Measurements from ENCODE around the gene TP53.

The TP53 gene

DNA sequence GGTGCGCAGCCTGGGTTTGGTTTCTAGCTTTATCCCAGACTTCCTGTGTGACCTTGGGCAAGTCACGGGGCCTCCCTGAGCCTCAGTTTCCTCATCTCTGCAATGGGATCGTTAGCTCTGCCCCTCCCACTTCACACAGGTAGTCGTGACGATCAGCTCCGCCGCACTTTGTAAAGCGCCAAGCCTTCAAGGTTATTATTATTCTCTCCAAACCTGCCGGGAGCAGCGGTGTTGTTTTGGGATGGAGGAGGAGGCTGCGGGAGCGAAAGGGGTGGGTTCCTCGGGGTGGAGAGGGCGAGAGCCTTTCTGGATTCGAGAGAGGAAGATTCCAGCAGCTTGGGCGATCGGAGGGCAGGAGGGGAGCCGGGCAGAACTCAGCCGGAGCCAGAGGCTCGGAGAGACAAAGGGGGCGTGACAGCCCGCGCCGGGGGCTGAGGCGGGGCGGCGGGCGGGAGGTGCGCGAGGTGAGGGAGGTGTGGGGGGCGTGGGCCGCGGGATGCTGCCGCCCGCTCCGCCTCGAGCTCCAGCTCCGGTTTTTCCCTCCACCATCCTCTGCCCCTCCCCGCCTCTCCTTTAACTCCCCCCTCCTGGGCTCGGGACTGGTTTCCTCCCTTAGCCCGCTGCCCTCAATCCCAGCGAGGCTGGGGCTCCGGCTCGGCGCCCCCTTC is 17.4 kb upstream of the TP53 start, which contains the start of gene EFNB3 (continued):
- no peak for TF ChIP-seq HOXA7 (CRISPR knock-in tag; IDR thresholded peaks at IDR 0.05; ENCODE audit: borderline replicate concordance)
- TF ChIP-seq YY1 (tag by site-specific recombination; IDR thresholded peaks at IDR 0.05), result 0 out of 2 replicates have a peak, but pooled peaks have one; percentile 11
- TF ChIP-seq, protein P1, sequence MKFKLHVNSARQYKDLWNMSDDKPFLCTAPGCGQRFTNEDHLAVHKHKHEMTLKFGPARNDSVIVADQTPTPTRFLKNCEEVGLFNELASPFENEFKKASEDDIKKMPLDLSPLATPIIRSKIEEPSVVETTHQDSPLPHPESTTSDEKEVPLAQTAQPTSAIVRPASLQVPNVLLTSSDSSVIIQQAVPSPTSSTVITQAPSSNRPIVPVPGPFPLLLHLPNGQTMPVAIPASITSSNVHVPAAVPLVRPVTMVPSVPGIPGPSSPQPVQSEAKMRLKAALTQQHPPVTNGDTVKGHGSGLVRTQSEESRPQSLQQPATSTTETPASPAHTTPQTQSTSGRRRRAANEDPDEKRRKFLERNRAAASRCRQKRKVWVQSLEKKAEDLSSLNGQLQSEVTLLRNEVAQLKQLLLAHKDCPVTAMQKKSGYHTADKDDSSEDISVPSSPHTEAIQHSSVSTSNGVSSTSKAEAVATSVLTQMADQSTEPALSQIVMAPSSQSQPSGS (tag by site-specific recombination; IDR thresholded peaks at IDR 0.05; ENCODE audit: low read depth), result no peak
- TF ChIP-seq, protein P2, sequence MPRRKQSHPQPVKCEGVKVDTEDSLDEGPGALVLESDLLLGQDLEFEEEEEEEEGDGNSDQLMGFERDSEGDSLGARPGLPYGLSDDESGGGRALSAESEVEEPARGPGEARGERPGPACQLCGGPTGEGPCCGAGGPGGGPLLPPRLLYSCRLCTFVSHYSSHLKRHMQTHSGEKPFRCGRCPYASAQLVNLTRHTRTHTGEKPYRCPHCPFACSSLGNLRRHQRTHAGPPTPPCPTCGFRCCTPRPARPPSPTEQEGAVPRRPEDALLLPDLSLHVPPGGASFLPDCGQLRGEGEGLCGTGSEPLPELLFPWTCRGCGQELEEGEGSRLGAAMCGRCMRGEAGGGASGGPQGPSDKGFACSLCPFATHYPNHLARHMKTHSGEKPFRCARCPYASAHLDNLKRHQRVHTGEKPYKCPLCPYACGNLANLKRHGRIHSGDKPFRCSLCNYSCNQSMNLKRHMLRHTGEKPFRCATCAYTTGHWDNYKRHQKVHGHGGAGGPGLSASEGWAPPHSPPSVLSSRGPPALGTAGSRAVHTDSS (tag by site-specific recombination; IDR thresholded peaks at IDR 0.05), result no peak
- TF ChIP-seq ZNF37A (tag by site-specific recombination; IDR thresholded peaks at IDR 0.05), result no peak
- no peak for TF ChIP-seq ZNF658 (tag by site-specific recombination; IDR thresholded peaks at IDR 0.05)
- TF ChIP-seq KLF1 (tag by site-specific recombination; IDR thresholded peaks at IDR 0.05), result peak; percentile 95
- no peak for TF ChIP-seq ZNF514 (tag by site-specific recombination; IDR thresholded peaks at IDR 0.05)
- TF ChIP-seq ZNF529 (tag by site-specific recombination; IDR thresholded peaks at IDR 0.05; ENCODE audit: insufficient replicate concordance), result no peak
- TF ChIP-seq ZNF23 (tag by site-specific recombination; IDR thresholded peaks at IDR 0.05; ENCODE audit: borderline replicate concordance), result no peak
- TF ChIP-seq, protein P3, sequence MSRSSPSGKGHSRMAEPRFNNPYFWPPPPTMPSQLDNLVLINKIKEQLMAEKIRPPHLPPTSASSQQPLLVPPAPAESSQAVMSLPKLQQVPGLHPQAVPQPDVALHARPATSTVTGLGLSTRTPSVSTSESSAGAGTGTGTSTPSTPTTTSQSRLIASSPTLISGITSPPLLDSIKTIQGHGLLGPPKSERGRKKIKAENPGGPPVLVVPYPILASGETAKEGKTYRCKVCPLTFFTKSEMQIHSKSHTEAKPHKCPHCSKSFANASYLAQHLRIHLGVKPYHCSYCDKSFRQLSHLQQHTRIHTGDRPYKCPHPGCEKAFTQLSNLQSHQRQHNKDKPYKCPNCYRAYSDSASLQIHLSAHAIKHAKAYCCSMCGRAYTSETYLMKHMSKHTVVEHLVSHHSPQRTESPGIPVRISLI (tag by site-specific recombination; IDR thresholded peaks at IDR 0.05), result no peak
- no peak for TF ChIP-seq SALL2 (tag by site-specific recombination; IDR thresholded peaks at IDR 0.05; ENCODE audit: borderline replicate concordance)
- TF ChIP-seq ZNF596 (tag by site-specific recombination; IDR thresholded peaks at IDR 0.05), result peak; percentile 42; the same call in 1 of the 2 replicates
- TF ChIP-seq ZNF670 (tag by site-specific recombination; IDR thresholded peaks at IDR 0.05; ENCODE audit: low read depth), result no peak
- TF ChIP-seq REPIN1 (tag by site-specific recombination; IDR thresholded peaks at IDR 0.05; ENCODE audit: low read depth), result 0 out of 2 replicates have a peak, but pooled peaks have one; percentile 18
- TF ChIP-seq ZNF621 (tag by site-specific recombination; IDR thresholded peaks at IDR 0.05), result no peak
- TF ChIP-seq, protein P4, sequence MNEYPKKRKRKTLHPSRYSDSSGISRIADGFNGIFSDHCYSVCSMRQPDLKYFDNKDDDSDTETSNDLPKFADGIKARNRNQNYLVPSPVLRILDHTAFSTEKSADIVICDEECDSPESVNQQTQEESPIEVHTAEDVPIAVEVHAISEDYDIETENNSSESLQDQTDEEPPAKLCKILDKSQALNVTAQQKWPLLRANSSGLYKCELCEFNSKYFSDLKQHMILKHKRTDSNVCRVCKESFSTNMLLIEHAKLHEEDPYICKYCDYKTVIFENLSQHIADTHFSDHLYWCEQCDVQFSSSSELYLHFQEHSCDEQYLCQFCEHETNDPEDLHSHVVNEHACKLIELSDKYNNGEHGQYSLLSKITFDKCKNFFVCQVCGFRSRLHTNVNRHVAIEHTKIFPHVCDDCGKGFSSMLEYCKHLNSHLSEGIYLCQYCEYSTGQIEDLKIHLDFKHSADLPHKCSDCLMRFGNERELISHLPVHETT (tag by site-specific recombination; IDR thresholded peaks at IDR 0.05), result no peak
- TF ChIP-seq ZNF776 (tag by site-specific recombination; IDR thresholded peaks at IDR 0.05; ENCODE audit: borderline replicate concordance), result no peak
- peak; percentile 44 for TF ChIP-seq IKZF3 (tag by site-specific recombination; IDR thresholded peaks at IDR 0.05)
- TF ChIP-seq, protein P5, sequence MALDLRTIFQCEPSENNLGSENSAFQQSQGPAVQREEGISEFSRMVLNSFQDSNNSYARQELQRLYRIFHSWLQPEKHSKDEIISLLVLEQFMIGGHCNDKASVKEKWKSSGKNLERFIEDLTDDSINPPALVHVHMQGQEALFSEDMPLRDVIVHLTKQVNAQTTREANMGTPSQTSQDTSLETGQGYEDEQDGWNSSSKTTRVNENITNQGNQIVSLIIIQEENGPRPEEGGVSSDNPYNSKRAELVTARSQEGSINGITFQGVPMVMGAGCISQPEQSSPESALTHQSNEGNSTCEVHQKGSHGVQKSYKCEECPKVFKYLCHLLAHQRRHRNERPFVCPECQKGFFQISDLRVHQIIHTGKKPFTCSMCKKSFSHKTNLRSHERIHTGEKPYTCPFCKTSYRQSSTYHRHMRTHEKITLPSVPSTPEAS (tag by site-specific recombination; IDR thresholded peaks at IDR 0.05), result no peak
- 0 out of 2 replicates have a peak, but pooled peaks have one; percentile 37 for TF ChIP-seq ZNF629 (tag by site-specific recombination; IDR thresholded peaks at IDR 0.05)
- TF ChIP-seq ZNF174 (tag by site-specific recombination; IDR thresholded peaks at IDR 0.05), result no peak
- peak; percentile 79 for TF ChIP-seq KLF8 (tag by site-specific recombination; IDR thresholded peaks at IDR 0.05)
- TF ChIP-seq ZNF521 (tag by site-specific recombination; IDR thresholded peaks at IDR 0.05), result no peak
- TF ChIP-seq ZNF202 (tag by site-specific recombination; IDR thresholded peaks at IDR 0.05; ENCODE audit: borderline replicate concordance), result no peak
- TF ChIP-seq OVOL3 (tag by site-specific recombination; IDR thresholded peaks at IDR 0.05), result no peak
- TF ChIP-seq, protein P6, sequence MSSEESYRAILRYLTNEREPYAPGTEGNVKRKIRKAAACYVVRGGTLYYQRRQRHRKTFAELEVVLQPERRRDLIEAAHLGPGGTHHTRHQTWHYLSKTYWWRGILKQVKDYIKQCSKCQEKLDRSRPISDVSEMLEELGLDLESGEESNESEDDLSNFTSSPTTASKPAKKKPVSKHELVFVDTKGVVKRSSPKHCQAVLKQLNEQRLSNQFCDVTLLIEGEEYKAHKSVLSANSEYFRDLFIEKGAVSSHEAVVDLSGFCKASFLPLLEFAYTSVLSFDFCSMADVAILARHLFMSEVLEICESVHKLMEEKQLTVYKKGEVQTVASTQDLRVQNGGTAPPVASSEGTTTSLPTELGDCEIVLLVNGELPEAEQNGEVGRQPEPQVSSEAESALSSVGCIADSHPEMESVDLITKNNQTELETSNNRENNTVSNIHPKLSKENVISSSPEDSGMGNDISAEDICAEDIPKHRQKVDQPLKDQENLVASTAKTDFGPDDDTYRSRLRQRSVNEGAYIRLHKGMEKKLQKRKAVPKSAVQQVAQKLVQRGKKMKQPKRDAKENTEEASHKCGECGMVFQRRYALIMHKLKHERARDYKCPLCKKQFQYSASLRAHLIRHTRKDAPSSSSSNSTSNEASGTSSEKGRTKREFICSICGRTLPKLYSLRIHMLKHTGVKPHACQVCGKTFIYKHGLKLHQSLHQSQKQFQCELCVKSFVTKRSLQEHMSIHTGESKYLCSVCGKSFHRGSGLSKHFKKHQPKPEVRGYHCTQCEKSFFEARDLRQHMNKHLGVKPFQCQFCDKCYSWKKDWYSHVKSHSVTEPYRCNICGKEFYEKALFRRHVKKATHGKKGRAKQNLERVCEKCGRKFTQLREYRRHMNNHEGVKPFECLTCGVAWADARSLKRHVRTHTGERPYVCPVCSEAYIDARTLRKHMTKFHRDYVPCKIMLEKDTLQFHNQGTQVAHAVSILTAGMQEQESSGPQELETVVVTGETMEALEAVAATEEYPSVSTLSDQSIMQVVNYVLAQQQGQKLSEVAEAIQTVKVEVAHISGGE (tag by site-specific recombination; conservative IDR thresholded peaks at IDR 0.05; ENCODE audit: low read depth), result 0 out of 2 replicates have a peak, but pooled peaks have one; percentile 23
- TF ChIP-seq ZNF138 (tag by site-specific recombination; IDR thresholded peaks at IDR 0.05; ENCODE audit: borderline replicate concordance), result no peak
- TF ChIP-seq KLF16 (tag by site-specific recombination; IDR thresholded peaks at IDR 0.05), result peak; percentile 98
- peak; percentile 26; the same call in 1 of the 2 replicates for TF ChIP-seq ZBTB7A (tag by site-specific recombination; IDR thresholded peaks at IDR 0.05; ENCODE audit: low read depth)
- no peak for TF ChIP-seq ZSCAN16 (tag by site-specific recombination; IDR thresholded peaks at IDR 0.05)
